Measurements from ENCODE around the gene NEMP1.
"Not testable (repeated sequence)": the region's sequence is repeated elsewhere in the genome, so short reads cannot be mapped to it uniquely, and the experiment has no call there.

NEMP1 gene

GRCh38 chr12:57019983-57020719 lies 58.4 kb downstream of the NEMP1 start:
- Histone ChIP-seq H3K27me3 (ENCODE audit: insufficient read depth, poor library complexity, severe bottlenecking) (peaks cover 2% of the 10 kb centered on the region), H3K4me3 (replicated peaks; ENCODE audit: insufficient read depth, low read length) (no peak overlapping the region), H3K27ac (replicated peaks) (no peak overlapping the region)
- TF ChIP-seq CTCF (IDR thresholded peaks at IDR 0.05; ENCODE audit: insufficient read depth, low read length) = no peak
- no peak for TF ChIP-seq SPI1 (IDR thresholded peaks at IDR 0.05; ENCODE audit: borderline replicate concordance, low read depth)
- no peak for TF ChIP-seq POLR2AphosphoS5 (IDR thresholded peaks at IDR 0.05; ENCODE audit: low read depth)
- TF ChIP-seq GABPA (IDR thresholded peaks at IDR 0.05; ENCODE audit: low read depth) = no peak
- TF ChIP-seq REST (IDR thresholded peaks at IDR 0.05; ENCODE audit: insufficient replicate concordance, low read depth) = no peak
- DNase-seq (ENCODE audit: low read depth in 1 of 2, low spot score in 1 of 2) = no peak

GRCh38 chr12:57018906-57019305 lies 59.7 kb downstream of the NEMP1 start:
- H3K27me3 ChIP-seq (ENCODE audit: insufficient read depth, poor library complexity, severe bottlenecking) = peaks cover 3% of the 10 kb centered on the region
- H3K4me3 ChIP-seq (replicated peaks; ENCODE audit: insufficient read depth, low read length) = no peak overlapping the region
- no peak for DNase-seq (ENCODE audit: low read depth in 1 of 2, low spot score in 1 of 2)
- H3K27ac ChIP-seq (replicated peaks) = no peak overlapping the region
- TF ChIP-seq POLR2AphosphoS5 (IDR thresholded peaks at IDR 0.05; ENCODE audit: low read depth) (no peak), REST (IDR thresholded peaks at IDR 0.05; ENCODE audit: insufficient replicate concordance, low read depth) (no peak), CTCF (IDR thresholded peaks at IDR 0.05; ENCODE audit: insufficient read depth, low read length) (no peak), GABPA (IDR thresholded peaks at IDR 0.05; ENCODE audit: low read depth) (no peak), SPI1 (IDR thresholded peaks at IDR 0.05; ENCODE audit: borderline replicate concordance, low read depth) (no peak)

GRCh38 chr12:57018353-57018752 lies 60.2 kb downstream of the NEMP1 start:
- not testable (repeated sequence) for H3K27ac ChIP-seq (replicated peaks); H3K27me3 ChIP-seq (ENCODE audit: insufficient read depth, poor library complexity, severe bottlenecking); DNase-seq (ENCODE audit: low read depth in 1 of 2, low spot score in 1 of 2); H3K4me3 ChIP-seq (replicated peaks; ENCODE audit: insufficient read depth, low read length)

GRCh38 chr12:57016348-57016747 lies 62.2 kb downstream of the NEMP1 start, which contains the start of gene TAC3:
TAC3 (minus strand) TSS chr12:57016529; CDS start chr12:57015797, 732 bp downstream.
- peaks cover 3% of the 10 kb centered on the region for H3K27me3 ChIP-seq (ENCODE audit: insufficient read depth, poor library complexity, severe bottlenecking)
- TF ChIP-seq SPI1 (IDR thresholded peaks at IDR 0.05; ENCODE audit: borderline replicate concordance, low read depth) (no peak), GABPA (IDR thresholded peaks at IDR 0.05; ENCODE audit: low read depth) (no peak), REST (IDR thresholded peaks at IDR 0.05; ENCODE audit: insufficient replicate concordance, low read depth) (no peak), POLR2AphosphoS5 (IDR thresholded peaks at IDR 0.05; ENCODE audit: low read depth) (no peak), CTCF (IDR thresholded peaks at IDR 0.05; ENCODE audit: insufficient read depth, low read length) (no peak)
- H3K4me3 ChIP-seq (replicated peaks; ENCODE audit: insufficient read depth, low read length) = no peak within 1 kb of the TSS
- no peak for DNase-seq (ENCODE audit: low read depth in 1 of 2, low spot score in 1 of 2)
- H3K27ac ChIP-seq (replicated peaks) = no peak within 1 kb of the TSS

All from HL-60 (cell line).